T-helper 1 cell (primary cell): ENCODE measurements around the gene ACVR1B.

ENCODE experiments used
- DNase-seq, 5 donors: peaks; one replicate each; pipeline ENCODE4 v3.0.0-alpha.2; 2012 to 2020

ACVR1B gene

GRCh38 chr12:51917746-51918453, 33.6 kb upstream of the ACVR1B start:
- DNase-seq = no peak

- DNase-seq = no peak
These were observed 31.5 kb upstream of the ACVR1B start for GRCh38 chr12:51920046-51920445.

GRCh38 chr12:51921017-51921725, 30.3 kb upstream of the ACVR1B start:
- DNase-seq = no peak

- DNase-seq = no peak
These were observed 29.4 kb upstream of the ACVR1B start for GRCh38 chr12:51922146-51922545.

GRCh38 chr12:51922762-51923505, 28.6 kb upstream of the ACVR1B start:
- no peak for DNase-seq

- peak in 3 of 5 donors; percentile 34 to 43 (median 41) for DNase-seq
These were observed 27.8 kb upstream of the ACVR1B start for GRCh38 chr12:51923506-51924365.

- DNase-seq = no peak
These were observed 26.8 kb upstream of the ACVR1B start for GRCh38 chr12:51924551-51925319.

- no peak for DNase-seq
These were observed 26.0 kb upstream of the ACVR1B start for GRCh38 chr12:51925346-51926063.

GRCh38 chr12:51926064-51926632, 25.4 kb upstream of the ACVR1B start:
- DNase-seq = no peak

- DNase-seq = peak in 3 of 5 donors; percentile 15 to 45 (median 27)
These were observed 24.8 kb upstream of the ACVR1B start for GRCh38 chr12:51926718-51927117.

- no peak for DNase-seq
These were observed 19.1 kb upstream of the ACVR1B start for GRCh38 chr12:51932218-51933076.

- no peak for DNase-seq
These were observed 17.4 kb upstream of the ACVR1B start for GRCh38 chr12:51934080-51934479.

- DNase-seq = no peak
These were observed 13.6 kb upstream of the ACVR1B start for GRCh38 chr12:51937926-51938325.

- DNase-seq = no peak
These were observed 12.8 kb upstream of the ACVR1B start for GRCh38 chr12:51938726-51939125.

GRCh38 chr12:51941011-51941581, 10.4 kb upstream of the ACVR1B start:
- DNase-seq = no peak

- DNase-seq = no peak
These were observed 9.9 kb upstream of the ACVR1B start for GRCh38 chr12:51941604-51942003.

- DNase-seq = no peak
These were observed 9.4 kb upstream of the ACVR1B start for GRCh38 chr12:51942056-51942455.

GRCh38 chr12:51942501-51943000, 8.9 kb upstream of the ACVR1B start:
- DNase-seq = no peak

GRCh38 chr12:51943346-51943745, 8.2 kb upstream of the ACVR1B start:
- DNase-seq = no peak
